HG02840 (cell line): ENCODE data around the gene RARRES2.

ENCODE experiments used
- ATAC-seq: cut with Tn5 transposase; IDR thresholded peaks from one replicate; pipeline ENCODE4 v1.9.1; 2021; ENCODE audit warnings: mild to moderate bottlenecking, moderate library complexity, moderate number of reproducible peaks; ENCODE audit not compliant: unreplicated experiment, low FRiP score

Gene RARRES2

GRCh38 chr7:150363872-150364271 is 22.4 kb upstream of the RARRES2 start:
- ATAC-seq = no peak

GRCh38 chr7:150363370-150363769 is 21.9 kb upstream of the RARRES2 start:
- no peak for ATAC-seq

GRCh38 chr7:150361807-150362621 is 20.6 kb upstream of the RARRES2 start:
- ATAC-seq = no peak

- ATAC-seq = no peak
Observed at GRCh38 chr7:150361402-150361801, 20.0 kb upstream of the RARRES2 start.

GRCh38 chr7:150360363-150361058 is 19.1 kb upstream of the RARRES2 start:
- no peak for ATAC-seq

- ATAC-seq = no peak
Observed at GRCh38 chr7:150359622-150360362, 18.4 kb upstream of the RARRES2 start.

- no peak for ATAC-seq
Observed at GRCh38 chr7:150358988-150359621, 17.7 kb upstream of the RARRES2 start.

GRCh38 chr7:150358433-150358832 is 17.0 kb upstream of the RARRES2 start:
- ATAC-seq = no peak

- no peak for ATAC-seq
Observed at GRCh38 chr7:150357771-150358427, 16.5 kb upstream of the RARRES2 start.

- ATAC-seq = no peak
Observed at GRCh38 chr7:150357270-150357669, 15.8 kb upstream of the RARRES2 start.

- ATAC-seq = no peak
Observed at GRCh38 chr7:150356265-150356897, 15.0 kb upstream of the RARRES2 start.

- no peak for ATAC-seq
Observed at GRCh38 chr7:150355666-150356059, 14.2 kb upstream of the RARRES2 start.

- ATAC-seq = no peak
Observed at GRCh38 chr7:150351587-150352194, 10.3 kb upstream of the RARRES2 start.

- ATAC-seq = no peak
Observed at GRCh38 chr7:150346922-150347321, 5.5 kb upstream of the RARRES2 start.

- no peak for ATAC-seq
Observed at GRCh38 chr7:150345012-150345411, 3.6 kb upstream of the RARRES2 start.

- ATAC-seq = no peak
Observed at GRCh38 chr7:150344299-150344698, 2.9 kb upstream of the RARRES2 start.

GRCh38 chr7:150343225-150343624 is 1.8 kb upstream of the RARRES2 start:
- no peak for ATAC-seq

- ATAC-seq = no peak
Observed at GRCh38 chr7:150342121-150342408, 636 bp upstream of the RARRES2 start.

GRCh38 chr7:150340875-150341262 is 560 bp downstream of the RARRES2 start:
- ATAC-seq = no peak
